Suprapubic skin (tissue), 3 donors: ENCODE results near the gene IL20.

Experiments
- EP300 ChIP-seq: sonication (generic); formaldehyde crosslinking; IDR thresholded peaks from one replicate; pipeline ENCODE4 v1.6.1; 2017; ENCODE audit warnings: antibody characterized with exemption
- POLR2A ChIP-seq, 2 donors: fragments of 450-650 bp; IDR thresholded peaks; one replicate each; pipeline ENCODE4 v1.6.1; 2017; ENCODE audit warnings: antibody characterized with exemption in 2 of 2, mild to moderate bottlenecking in 2 of 2, moderate library complexity in 2 of 2
- TF ChIP-seq, protein P1 (sequence below), 2 donors: fragments of 200-600 bp in 1 of 2; fragments of 450-650 bp in 1 of 2; sonication (generic) in 1 of 2; IDR thresholded peaks; one replicate each; pipeline ENCODE4 v1.5.1; 2016 to 2019; ENCODE audit warnings: antibody characterized with exemption in 2 of 2, mild to moderate bottlenecking in 1 of 2, moderate library complexity in 1 of 2

DNA sequence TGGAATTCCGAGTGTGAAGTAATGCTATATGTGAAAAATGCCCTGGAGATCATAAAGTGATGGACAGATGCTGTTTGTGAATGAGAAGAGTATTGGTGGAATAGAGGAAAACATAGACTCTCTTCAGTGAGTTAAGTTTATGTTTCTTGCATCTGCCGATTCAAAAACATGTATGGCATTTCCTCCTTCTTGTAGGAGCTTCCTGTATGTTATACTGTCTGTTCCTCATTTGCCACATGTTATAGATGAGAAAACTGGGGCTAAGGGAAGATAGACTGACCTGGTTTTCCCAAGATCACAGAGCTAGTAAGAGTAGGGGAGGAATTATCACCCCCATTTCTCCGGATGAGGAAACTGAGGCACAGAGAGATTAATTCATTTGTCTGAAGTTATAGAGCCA, 41.1 kb upstream of the IL20 start:
- TF ChIP-seq, protein P1, sequence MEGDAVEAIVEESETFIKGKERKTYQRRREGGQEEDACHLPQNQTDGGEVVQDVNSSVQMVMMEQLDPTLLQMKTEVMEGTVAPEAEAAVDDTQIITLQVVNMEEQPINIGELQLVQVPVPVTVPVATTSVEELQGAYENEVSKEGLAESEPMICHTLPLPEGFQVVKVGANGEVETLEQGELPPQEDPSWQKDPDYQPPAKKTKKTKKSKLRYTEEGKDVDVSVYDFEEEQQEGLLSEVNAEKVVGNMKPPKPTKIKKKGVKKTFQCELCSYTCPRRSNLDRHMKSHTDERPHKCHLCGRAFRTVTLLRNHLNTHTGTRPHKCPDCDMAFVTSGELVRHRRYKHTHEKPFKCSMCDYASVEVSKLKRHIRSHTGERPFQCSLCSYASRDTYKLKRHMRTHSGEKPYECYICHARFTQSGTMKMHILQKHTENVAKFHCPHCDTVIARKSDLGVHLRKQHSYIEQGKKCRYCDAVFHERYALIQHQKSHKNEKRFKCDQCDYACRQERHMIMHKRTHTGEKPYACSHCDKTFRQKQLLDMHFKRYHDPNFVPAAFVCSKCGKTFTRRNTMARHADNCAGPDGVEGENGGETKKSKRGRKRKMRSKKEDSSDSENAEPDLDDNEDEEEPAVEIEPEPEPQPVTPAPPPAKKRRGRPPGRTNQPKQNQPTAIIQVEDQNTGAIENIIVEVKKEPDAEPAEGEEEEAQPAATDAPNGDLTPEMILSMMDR (IDR thresholded peaks at IDR 0.05): no peak
- TF ChIP-seq POLR2A (IDR thresholded peaks at IDR 0.05) (no peak), EP300 (no peak)
